Sigmoid colon (tissue), 4 donors: ENCODE data around the gene LRRC56.

Experiments used
- EP300 ChIP-seq, 4 donors: sonication (generic); formaldehyde crosslinking; IDR thresholded peaks; one replicate each; pipeline ENCODE4 v1.6.1; 2017; ENCODE audit warnings: antibody characterized with exemption in 4 of 4
- POLR2A ChIP-seq, 2 donors: fragments of 450-650 bp; IDR thresholded peaks; one replicate each; pipeline ENCODE4 v1.6.1; 2016; ENCODE audit warnings: antibody characterized with exemption in 2 of 2, mild to moderate bottlenecking in 2 of 2, moderate library complexity in 2 of 2
- POLR2AphosphoS5 ChIP-seq, 4 donors: sonication (generic); formaldehyde crosslinking; IDR thresholded peaks; one replicate each; pipeline ENCODE4 v1.6.1; 2017; ENCODE audit warnings: antibody characterized with exemption in 4 of 4
- TF ChIP-seq, protein P1 (sequence below), 4 experiments: fragments of 450-650 bp in 3 of 4; fragments of 200-600 bp in 1 of 4; IDR thresholded peaks; one replicate each; pipeline ENCODE4 v1.5.1; 2016 to 2019; ENCODE audit warnings: antibody characterized with exemption in 4 of 4, mild to moderate bottlenecking in 3 of 4, moderate library complexity in 2 of 4

DNA sequence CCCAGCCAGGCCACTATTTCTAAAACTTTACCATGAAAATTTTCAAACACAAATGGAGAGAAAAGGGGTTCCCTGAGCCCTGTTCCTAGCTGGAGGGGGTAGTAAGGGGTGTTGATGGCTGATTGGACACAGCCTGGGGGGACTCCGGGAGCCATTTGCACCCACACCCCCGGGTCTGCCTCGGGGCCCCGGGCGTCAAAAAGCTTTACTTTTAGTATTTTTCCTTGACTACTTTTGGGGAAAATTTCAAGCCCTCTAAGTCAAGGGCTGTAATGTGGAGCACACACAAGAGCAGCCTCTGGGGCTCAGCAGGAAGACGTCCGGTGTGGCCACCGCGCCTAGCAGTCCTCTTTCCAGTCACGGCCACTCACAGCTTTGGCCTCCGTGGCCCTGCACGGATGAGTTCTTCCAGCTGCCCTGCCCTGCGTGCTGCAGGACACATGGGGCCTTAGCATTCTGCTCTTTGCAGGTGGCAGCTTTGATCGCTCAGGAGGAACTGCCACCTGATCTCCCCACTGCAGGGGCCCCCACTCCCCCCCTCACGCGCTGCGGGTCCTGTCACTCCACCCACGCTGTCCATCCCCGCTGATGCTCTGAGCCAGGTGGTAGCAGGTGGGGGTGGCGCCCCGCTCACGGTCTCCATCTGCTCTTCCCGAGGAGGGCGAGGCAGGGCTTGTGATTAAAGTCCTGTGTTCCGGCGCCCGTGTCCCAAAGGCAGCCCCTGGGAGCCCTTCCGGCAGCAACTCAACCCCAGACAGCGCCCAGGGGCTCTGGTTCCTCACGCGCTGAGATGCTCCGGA, 44.7 kb upstream of the LRRC56 start:
- TF ChIP-seq, protein P1, sequence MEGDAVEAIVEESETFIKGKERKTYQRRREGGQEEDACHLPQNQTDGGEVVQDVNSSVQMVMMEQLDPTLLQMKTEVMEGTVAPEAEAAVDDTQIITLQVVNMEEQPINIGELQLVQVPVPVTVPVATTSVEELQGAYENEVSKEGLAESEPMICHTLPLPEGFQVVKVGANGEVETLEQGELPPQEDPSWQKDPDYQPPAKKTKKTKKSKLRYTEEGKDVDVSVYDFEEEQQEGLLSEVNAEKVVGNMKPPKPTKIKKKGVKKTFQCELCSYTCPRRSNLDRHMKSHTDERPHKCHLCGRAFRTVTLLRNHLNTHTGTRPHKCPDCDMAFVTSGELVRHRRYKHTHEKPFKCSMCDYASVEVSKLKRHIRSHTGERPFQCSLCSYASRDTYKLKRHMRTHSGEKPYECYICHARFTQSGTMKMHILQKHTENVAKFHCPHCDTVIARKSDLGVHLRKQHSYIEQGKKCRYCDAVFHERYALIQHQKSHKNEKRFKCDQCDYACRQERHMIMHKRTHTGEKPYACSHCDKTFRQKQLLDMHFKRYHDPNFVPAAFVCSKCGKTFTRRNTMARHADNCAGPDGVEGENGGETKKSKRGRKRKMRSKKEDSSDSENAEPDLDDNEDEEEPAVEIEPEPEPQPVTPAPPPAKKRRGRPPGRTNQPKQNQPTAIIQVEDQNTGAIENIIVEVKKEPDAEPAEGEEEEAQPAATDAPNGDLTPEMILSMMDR (IDR thresholded peaks at IDR 0.05), result no peak
- no peak for TF ChIP-seq POLR2A (IDR thresholded peaks at IDR 0.05)
- no peak for TF ChIP-seq EP300 (IDR thresholded peaks at IDR 0.05)
- peak in 1 of 4 donors; percentile 7 for TF ChIP-seq POLR2AphosphoS5 (IDR thresholded peaks at IDR 0.05)
